ENCODE measurements around the gene AEBP2.

The AEBP2 gene

GRCh38 chr12:19402743-19403431, 36.4 kb upstream of the AEBP2 start:
- no peaks in the 10 kb centered on the region for H3K4me1 ChIP-seq (ENCODE audit: low read depth, poor library complexity, severe bottlenecking)
- no peak overlapping the region for H3K9ac ChIP-seq
- no peak overlapping the region for H3K4me3 ChIP-seq (IDR thresholded peaks at IDR 0.05; ENCODE audit: insufficient read depth, low read depth, low read length)
- no peak for TF ChIP-seq CTCF (conservative IDR thresholded peaks at IDR 0.05; ENCODE audit: low read depth, low read length)
- no peaks in the 10 kb centered on the region for H3K27me3 ChIP-seq (ENCODE audit: insufficient read depth, low read depth)
- H4K20me1 ChIP-seq (ENCODE audit: insufficient read depth) = no peaks in the 10 kb centered on the region
- H3K79me2 ChIP-seq (ENCODE audit: insufficient read depth, low read depth) = no peaks in the 10 kb centered on the region
- H3K4me2 ChIP-seq = no peak overlapping the region
- no peak overlapping the region for H3K27ac ChIP-seq
- H2AFZ ChIP-seq (ENCODE audit: low read depth) = no peak overlapping the region
- H3K36me3 ChIP-seq (ENCODE audit: insufficient read depth) = no peaks in the 10 kb centered on the region

GRCh38 chr12:19404242-19404880, 34.9 kb upstream of the AEBP2 start:
- Histone ChIP-seq H3K4me3 (IDR thresholded peaks at IDR 0.05; ENCODE audit: insufficient read depth, low read depth, low read length) (no peak overlapping the region), H4K20me1 (ENCODE audit: insufficient read depth) (no peaks in the 10 kb centered on the region), H3K4me2 (no peak overlapping the region), H3K4me1 (ENCODE audit: low read depth, poor library complexity, severe bottlenecking) (no peaks in the 10 kb centered on the region), H3K27ac (no peak overlapping the region), H3K27me3 (ENCODE audit: insufficient read depth, low read depth) (no peaks in the 10 kb centered on the region), H2AFZ (ENCODE audit: low read depth) (no peak overlapping the region), H3K9ac (no peak overlapping the region), H3K79me2 (ENCODE audit: insufficient read depth, low read depth) (no peaks in the 10 kb centered on the region), H3K36me3 (ENCODE audit: insufficient read depth) (no peaks in the 10 kb centered on the region)
- TF ChIP-seq CTCF (conservative IDR thresholded peaks at IDR 0.05; ENCODE audit: low read depth, low read length) = no peak

- Histone ChIP-seq H3K27me3 (ENCODE audit: insufficient read depth, low read depth) (no peaks in the 10 kb centered on the region), H3K36me3 (ENCODE audit: insufficient read depth) (no peaks in the 10 kb centered on the region), H4K20me1 (ENCODE audit: insufficient read depth) (no peaks in the 10 kb centered on the region), H3K4me3 (IDR thresholded peaks at IDR 0.05; ENCODE audit: insufficient read depth, low read depth, low read length) (no peak overlapping the region), H3K27ac (no peak overlapping the region), H3K4me2 (no peak overlapping the region), H3K79me2 (ENCODE audit: insufficient read depth, low read depth) (no peaks in the 10 kb centered on the region), H3K4me1 (ENCODE audit: low read depth, poor library complexity, severe bottlenecking) (no peaks in the 10 kb centered on the region), H2AFZ (ENCODE audit: low read depth) (no peak overlapping the region), H3K9ac (no peak overlapping the region)
- no peak for TF ChIP-seq CTCF (conservative IDR thresholded peaks at IDR 0.05; ENCODE audit: low read depth, low read length)
Measured at GRCh38 chr12:19409376-19409775, 29.9 kb upstream of the AEBP2 start.

- Histone ChIP-seq H3K4me2 (no peak overlapping the region), H3K9ac (no peak overlapping the region), H3K4me1 (ENCODE audit: low read depth, poor library complexity, severe bottlenecking) (no peaks in the 10 kb centered on the region), H2AFZ (ENCODE audit: low read depth) (no peak overlapping the region), H3K4me3 (IDR thresholded peaks at IDR 0.05; ENCODE audit: insufficient read depth, low read depth, low read length) (no peak overlapping the region), H3K36me3 (ENCODE audit: insufficient read depth) (no peaks in the 10 kb centered on the region), H3K27me3 (ENCODE audit: insufficient read depth, low read depth) (no peaks in the 10 kb centered on the region), H3K79me2 (ENCODE audit: insufficient read depth, low read depth) (no peaks in the 10 kb centered on the region), H3K27ac (no peak overlapping the region), H4K20me1 (ENCODE audit: insufficient read depth) (no peaks in the 10 kb centered on the region)
- no peak for TF ChIP-seq CTCF (conservative IDR thresholded peaks at IDR 0.05; ENCODE audit: low read depth, low read length)
Measured at GRCh38 chr12:19410211-19410610, 29.1 kb upstream of the AEBP2 start.
